Measurements from ENCODE around the gene MYOD1. TPM values are rescaled to one million over a fixed set of nuclear protein-coding genes. Genes with fewer than 3 reads are reported as not detected.

Gene MYOD1
- total RNA-seq, 4 donors from 2014 or later = not detected

DNA sequence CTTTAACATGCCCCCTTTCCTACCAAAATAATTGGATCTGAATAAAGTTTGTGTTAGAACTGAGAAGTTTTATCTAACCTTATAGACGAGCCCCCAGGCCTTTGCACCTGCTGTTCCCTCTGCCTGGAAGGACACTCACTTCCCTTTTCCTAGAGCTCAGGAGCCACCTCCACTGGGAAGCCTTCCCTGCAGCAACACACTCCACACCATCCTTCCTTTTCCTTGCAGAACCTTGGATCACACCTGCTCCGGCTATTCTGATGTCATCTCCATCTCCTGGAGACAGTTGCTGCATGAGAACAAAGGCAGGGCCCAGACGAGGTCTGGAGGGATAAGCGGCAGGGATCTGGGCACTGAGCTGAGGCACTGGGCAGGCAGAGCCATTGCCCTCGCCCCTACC, 22.6 kb upstream of the MYOD1 start:
- no peaks in the 10 kb centered on the region for H3K9me3 ChIP-seq
- TF ChIP-seq POLR2A (IDR thresholded peaks at IDR 0.05) (no peak), POLR2AphosphoS5 (IDR thresholded peaks at IDR 0.05) (no peak)
- whole genome bisulfite sequencing, 2 donors (ENCODE audit: low coverage in 1 of 2) = 86% methylated on average over 1 of the region's 5 CpGs; no CpG with 5 or more reads in 1 of the 2 donors
- no peaks in the 10 kb centered on the region for H3K4me1 ChIP-seq
- H3K27me3 ChIP-seq = peaks cover 60% of the 10 kb centered on the region
- no peak overlapping the region for H3K27ac ChIP-seq
- no peak overlapping the region for H3K4me3 ChIP-seq
- no peaks in the 10 kb centered on the region for H3K36me3 ChIP-seq
- ATAC-seq = no peak

DNA sequence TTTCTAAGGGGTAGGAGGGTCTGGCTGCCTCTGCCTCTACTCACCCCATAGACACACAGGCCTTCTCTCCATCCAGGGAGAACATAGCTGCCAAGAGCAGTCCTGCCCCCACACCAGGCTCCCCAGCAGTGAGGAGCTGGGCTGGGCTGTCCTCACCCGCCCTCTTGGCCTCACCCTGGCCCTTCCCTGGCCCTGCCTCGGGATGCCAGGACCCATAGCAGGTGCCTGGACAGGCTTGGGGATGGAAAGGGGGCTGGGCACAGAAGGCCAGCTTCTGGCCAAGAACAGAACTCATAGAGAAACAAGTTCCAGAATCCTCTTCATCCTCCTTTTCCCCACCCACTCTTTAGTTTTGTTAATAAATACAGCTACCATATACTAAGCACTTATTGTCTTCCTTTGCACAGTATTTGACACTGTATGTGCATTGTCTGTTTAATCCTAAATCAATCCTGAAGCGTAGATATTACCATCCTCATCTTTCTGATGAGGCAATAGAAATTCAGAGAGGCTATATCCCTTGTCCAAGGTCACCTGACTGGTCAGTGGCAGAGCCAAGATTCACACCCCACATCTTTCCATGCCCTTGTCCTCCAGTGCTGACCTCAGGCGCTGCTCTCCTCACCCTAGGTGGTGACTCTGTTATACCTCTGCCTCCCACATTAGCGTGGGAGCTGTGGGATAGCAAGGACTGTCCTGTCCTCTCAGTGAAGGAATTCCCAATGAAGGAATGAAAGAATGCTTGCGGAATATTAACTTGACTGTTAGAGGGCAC, 22.0 kb upstream of the MYOD1 start:
- ATAC-seq = no peak
- Histone ChIP-seq H3K27me3 (peaks cover 53% of the 10 kb centered on the region), H3K4me3 (no peak overlapping the region), H3K36me3 (no peaks in the 10 kb centered on the region), H3K4me1 (no peaks in the 10 kb centered on the region), H3K27ac (no peak overlapping the region), H3K9me3 (no peaks in the 10 kb centered on the region)
- WGBS, 2 donors (ENCODE audit: low coverage in 1 of 2) = 42 to 44% methylated on average over 3 to 5 of the region's 6 CpGs
- TF ChIP-seq POLR2AphosphoS5 (IDR thresholded peaks at IDR 0.05) = no peak
- TF ChIP-seq POLR2A (IDR thresholded peaks at IDR 0.05) = no peak
- no peak for TF ChIP-seq EP300 (IDR thresholded peaks at IDR 0.05)
- TF ChIP-seq, protein P1, sequence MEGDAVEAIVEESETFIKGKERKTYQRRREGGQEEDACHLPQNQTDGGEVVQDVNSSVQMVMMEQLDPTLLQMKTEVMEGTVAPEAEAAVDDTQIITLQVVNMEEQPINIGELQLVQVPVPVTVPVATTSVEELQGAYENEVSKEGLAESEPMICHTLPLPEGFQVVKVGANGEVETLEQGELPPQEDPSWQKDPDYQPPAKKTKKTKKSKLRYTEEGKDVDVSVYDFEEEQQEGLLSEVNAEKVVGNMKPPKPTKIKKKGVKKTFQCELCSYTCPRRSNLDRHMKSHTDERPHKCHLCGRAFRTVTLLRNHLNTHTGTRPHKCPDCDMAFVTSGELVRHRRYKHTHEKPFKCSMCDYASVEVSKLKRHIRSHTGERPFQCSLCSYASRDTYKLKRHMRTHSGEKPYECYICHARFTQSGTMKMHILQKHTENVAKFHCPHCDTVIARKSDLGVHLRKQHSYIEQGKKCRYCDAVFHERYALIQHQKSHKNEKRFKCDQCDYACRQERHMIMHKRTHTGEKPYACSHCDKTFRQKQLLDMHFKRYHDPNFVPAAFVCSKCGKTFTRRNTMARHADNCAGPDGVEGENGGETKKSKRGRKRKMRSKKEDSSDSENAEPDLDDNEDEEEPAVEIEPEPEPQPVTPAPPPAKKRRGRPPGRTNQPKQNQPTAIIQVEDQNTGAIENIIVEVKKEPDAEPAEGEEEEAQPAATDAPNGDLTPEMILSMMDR (IDR thresholded peaks at IDR 0.05) = no peak

DNA sequence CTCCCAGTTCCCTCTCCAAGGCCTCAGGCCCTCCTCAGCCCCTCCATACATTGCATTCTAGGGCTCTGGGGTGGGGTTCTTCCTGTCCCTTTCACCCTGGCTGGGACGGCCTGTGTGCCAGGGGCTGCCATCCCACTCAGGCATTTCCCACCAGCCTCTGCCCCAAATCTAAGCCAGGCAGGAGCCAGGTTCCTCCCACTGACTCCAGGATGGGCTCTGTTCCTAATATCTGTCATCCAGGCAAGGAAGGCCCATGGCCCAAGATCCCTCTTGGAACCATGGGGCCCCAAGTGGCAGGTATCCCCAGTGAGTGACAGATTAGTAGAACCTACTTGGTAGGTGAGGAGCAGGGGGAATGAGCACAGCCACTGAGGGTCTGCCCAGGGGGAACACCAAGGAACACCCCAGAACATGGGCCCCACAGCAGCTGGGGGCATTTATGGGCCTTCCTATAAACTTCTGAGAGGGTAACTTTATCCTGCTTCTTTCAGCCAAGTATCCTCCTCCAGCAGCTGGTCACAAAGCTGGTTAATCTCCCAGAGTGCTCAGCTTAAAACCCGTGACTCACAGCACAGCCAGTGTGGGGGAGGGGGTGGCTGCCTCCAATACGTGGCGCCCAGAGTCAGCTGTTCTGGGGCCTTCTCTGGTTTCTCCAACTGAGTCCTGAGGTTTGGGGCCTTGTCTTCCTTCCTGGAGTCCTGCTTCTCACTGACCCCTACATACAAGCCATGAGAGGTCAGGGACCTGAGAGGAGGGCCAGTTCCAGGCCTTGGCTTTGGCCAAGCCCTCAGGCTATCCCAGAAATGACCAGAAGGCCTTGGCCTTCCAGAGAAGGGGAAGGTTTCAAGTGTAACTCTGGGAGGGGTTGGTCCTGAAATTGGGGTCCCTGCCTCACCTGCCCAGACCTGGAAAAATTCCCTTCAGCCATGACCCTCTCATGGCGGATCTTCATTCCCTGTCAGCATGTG, 19.9 kb upstream of the MYOD1 start:
- TF ChIP-seq POLR2A (IDR thresholded peaks at IDR 0.05) = no peak
- TF ChIP-seq EP300 (IDR thresholded peaks at IDR 0.05) = no peak
- TF ChIP-seq POLR2AphosphoS5 (IDR thresholded peaks at IDR 0.05) = no peak
- TF ChIP-seq, protein P1 (IDR thresholded peaks at IDR 0.05) = no peak
- WGBS, 2 donors (ENCODE audit: low coverage in 1 of 2) = 45% methylated on average over 3 of the region's 5 CpGs; no CpG with 5 or more reads in 1 of the 2 donors
- no peaks in the 10 kb centered on the region for H3K4me1 ChIP-seq
- no peaks in the 10 kb centered on the region for H3K36me3 ChIP-seq
- H3K27me3 ChIP-seq = peaks cover 34% of the 10 kb centered on the region
- H3K9me3 ChIP-seq = peaks cover 0 to 9% (median 0%) of the 10 kb centered on the region in 3 donors
- H3K27ac ChIP-seq = no peak overlapping the region
- ATAC-seq = no peak
- no peak overlapping the region for H3K4me3 ChIP-seq

DNA sequence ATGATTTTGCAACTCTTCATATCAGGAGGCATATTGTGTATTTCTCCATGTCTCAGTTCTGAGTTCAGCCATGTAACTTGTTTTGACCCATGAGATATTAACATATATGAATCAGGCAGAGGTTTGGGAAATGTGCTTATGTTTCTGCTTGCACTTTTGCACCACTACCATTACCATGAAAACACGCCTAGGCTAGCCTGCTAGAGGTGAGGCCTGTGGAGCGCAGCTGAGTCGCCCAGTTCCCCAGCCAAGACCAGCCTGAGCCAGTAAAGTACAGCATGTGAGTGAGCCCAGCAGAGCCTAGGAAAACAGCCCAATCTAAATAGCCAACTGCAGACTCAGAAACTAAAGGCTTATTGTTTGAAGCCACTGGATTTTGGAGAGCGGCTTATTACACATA, 18.4 kb upstream of the MYOD1 start:
- Histone ChIP-seq H3K27ac (no peak overlapping the region), H3K4me3 (no peak overlapping the region), H3K9me3 (peaks cover 0 to 9% (median 0%) of the 10 kb centered on the region in 3 donors), H3K4me1 (no peaks in the 10 kb centered on the region), H3K27me3 (peaks cover 18% of the 10 kb centered on the region), H3K36me3 (no peaks in the 10 kb centered on the region)
- TF ChIP-seq POLR2A (IDR thresholded peaks at IDR 0.05) (no peak), EP300 (IDR thresholded peaks at IDR 0.05) (no peak), POLR2AphosphoS5 (IDR thresholded peaks at IDR 0.05) (no peak)
- TF ChIP-seq, protein P1 (IDR thresholded peaks at IDR 0.05) = no peak
- WGBS, 2 donors (ENCODE audit: low coverage in 1 of 2) = 91% methylated on average over 1 of the region's 4 CpGs; no CpG with 5 or more reads in 1 of the 2 donors
- ATAC-seq = no peak

DNA sequence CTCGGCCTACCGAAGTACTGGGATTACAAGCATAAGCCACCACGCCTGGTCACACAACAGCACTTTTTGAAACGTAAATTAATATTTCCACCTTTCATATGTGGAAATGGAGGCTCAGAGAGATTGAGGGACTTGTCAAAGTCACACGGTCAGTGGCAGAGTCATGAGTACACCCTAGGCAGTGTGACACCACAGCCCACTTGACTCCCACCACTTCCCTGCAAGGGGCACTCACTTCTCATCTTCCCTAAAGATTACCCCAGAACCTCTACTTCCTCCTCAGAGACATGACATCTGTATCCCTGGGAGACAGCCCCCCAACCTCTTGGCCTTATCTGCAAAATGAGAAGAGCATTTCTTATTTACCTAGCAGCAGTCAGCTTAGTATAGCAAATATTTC, 16.5 kb upstream of the MYOD1 start:
- H3K9me3 ChIP-seq = peaks cover 0 to 9% (median 0%) of the 10 kb centered on the region in 3 donors
- 83 to 86% methylated on average over 1 to 5 of the region's 5 CpGs for whole genome bisulfite sequencing, 2 donors (ENCODE audit: low coverage in 1 of 2)
- no peak for TF ChIP-seq POLR2A (IDR thresholded peaks at IDR 0.05)
- TF ChIP-seq POLR2AphosphoS5 (IDR thresholded peaks at IDR 0.05) = no peak
- no peak for TF ChIP-seq EP300 (IDR thresholded peaks at IDR 0.05)
- TF ChIP-seq, protein P1 (IDR thresholded peaks at IDR 0.05) = no peak
- H3K27me3 ChIP-seq = no peaks in the 10 kb centered on the region
- ATAC-seq = no peak
- H3K4me1 ChIP-seq = no peaks in the 10 kb centered on the region
- H3K36me3 ChIP-seq = no peaks in the 10 kb centered on the region
- H3K4me3 ChIP-seq = no peak overlapping the region
- no peak overlapping the region for H3K27ac ChIP-seq

All from gastroesophageal sphincter (tissue), 4 donors.